H9 (cell line): ENCODE results near the gene RAB11FIP4. TPM values are rescaled to one million over a fixed set of nuclear protein-coding genes. Genes with fewer than 3 reads are reported as not detected.

ENCODE experiments used
- DNase-seq: peaks from one replicate; pipeline ENCODE4 v3.0.0-alpha.2; 2017
- H2AFZ ChIP-seq: one replicate; pipeline ENCODE4 v1.6.1; 2013; ENCODE audit warnings: mild to moderate bottlenecking, low read length, control low read depth, moderate library complexity
- H2AK5ac ChIP-seq: 2 replicates; pipeline ENCODE4 v1.6.1; 2013; ENCODE audit warnings: low read length, control low read depth, mixed read lengths; ENCODE audit not compliant: insufficient read length
- H2BK120ac ChIP-seq: one replicate; pipeline ENCODE4 v1.6.1; 2013; ENCODE audit warnings: low read depth, mild to moderate bottlenecking, low read length, control low read depth, inconsistent platforms; ENCODE audit not compliant: poor library complexity, severe bottlenecking
- H2BK12ac ChIP-seq: 2 replicates; pipeline ENCODE4 v1.6.1; 2013; ENCODE audit warnings: low read length, control low read depth, mixed read lengths, low read depth; ENCODE audit not compliant: insufficient read length
- H2BK15ac ChIP-seq: 2 replicates; pipeline ENCODE4 v1.6.1; 2013; ENCODE audit warnings: low read depth, low read length, control low read depth
- H2BK20ac ChIP-seq: one replicate; pipeline ENCODE4 v1.6.1; 2013; ENCODE audit warnings: low read depth, mild to moderate bottlenecking, low read length, control low read depth, inconsistent platforms; ENCODE audit not compliant: poor library complexity, severe bottlenecking
- H2BK5ac ChIP-seq: 2 replicates; pipeline ENCODE4 v1.6.1; 2013; ENCODE audit warnings: low read length, control low read depth, mixed read lengths; ENCODE audit not compliant: insufficient read length
- H3K14ac ChIP-seq: 2 replicates; pipeline ENCODE4 v1.6.1; 2013; ENCODE audit warnings: low read length, control low read depth; ENCODE audit not compliant: insufficient read depth
- H3K18ac ChIP-seq: 2 replicates; pipeline ENCODE4 v1.6.1; 2013; ENCODE audit warnings: low read depth, mild to moderate bottlenecking, mixed read lengths, low read length, control low read depth; ENCODE audit not compliant: insufficient read length
- H3K23ac ChIP-seq: 2 replicates; pipeline ENCODE4 v1.6.1; 2013; ENCODE audit warnings: low read length, control low read depth, mixed read lengths, low read depth; ENCODE audit not compliant: insufficient read length
- H3K23me2 ChIP-seq: 2 replicates; pipeline ENCODE4 v1.6.1; 2013; ENCODE audit warnings: low read depth, mild to moderate bottlenecking, mixed read lengths, low read length, control low read depth; ENCODE audit not compliant: insufficient read length, poor library complexity, severe bottlenecking
- H3K27ac ChIP-seq: 2 replicates; pipeline ENCODE4 v1.5.1; 2013; ENCODE audit warnings: low read length, control low read depth, mixed read lengths, low read depth; ENCODE audit not compliant: insufficient read length
- H3K27me3 ChIP-seq: 2 replicates; pipeline ENCODE4 v1.6.1; 2013; ENCODE audit warnings: low read length, control low read depth, inconsistent platforms; ENCODE audit not compliant: insufficient read depth
- H3K4ac ChIP-seq: 2 replicates; pipeline ENCODE4 v1.6.1; 2013; ENCODE audit warnings: low read depth, mild to moderate bottlenecking, control low read depth, inconsistent platforms, low read length, moderate library complexity
- H3K4me1 ChIP-seq: 2 replicates; pipeline ENCODE4 v1.6.1; 2013; ENCODE audit warnings: low read length, control low read depth, inconsistent platforms; ENCODE audit not compliant: insufficient read depth
- H3K4me2 ChIP-seq: 2 replicates; pipeline ENCODE4 v1.6.1; 2013; ENCODE audit warnings: low read length, control low read depth, mixed read lengths; ENCODE audit not compliant: insufficient read length, insufficient read depth
- H3K56ac ChIP-seq: 2 replicates; pipeline ENCODE4 v1.6.1; 2013; ENCODE audit warnings: low read depth, mild to moderate bottlenecking, mixed read lengths, low read length, control low read depth; ENCODE audit not compliant: insufficient read length
- H3K79me1 ChIP-seq: 2 replicates; pipeline ENCODE4 v1.6.1; 2013; ENCODE audit warnings: low read depth, mild to moderate bottlenecking, moderate library complexity, low read length, control low read depth, inconsistent platforms; ENCODE audit not compliant: insufficient read depth, poor library complexity, severe bottlenecking
- H3K79me2 ChIP-seq: 2 replicates; pipeline ENCODE4 v1.6.1; 2013; ENCODE audit warnings: low read length, control low read depth, inconsistent platforms; ENCODE audit not compliant: insufficient read depth
- H3K9ac ChIP-seq: 2 replicates; pipeline ENCODE4 v1.6.1; 2013; ENCODE audit warnings: low read length, control low read depth, mixed read lengths; ENCODE audit not compliant: insufficient read length; ENCODE audit errors: extremely low read depth
- H3K9me3 ChIP-seq: one replicate; pipeline ENCODE4 v1.6.1; 2013; ENCODE audit warnings: low read depth, low read length, inconsistent platforms; ENCODE audit not compliant: control insufficient read depth
- H3T11ph ChIP-seq: one replicate; pipeline ENCODE4 v1.6.1; 2013; ENCODE audit warnings: mild to moderate bottlenecking, low read length, control low read depth, inconsistent platforms
- H4K20me1 ChIP-seq: one replicate; pipeline ENCODE4 v1.6.1; 2013; ENCODE audit not compliant: control insufficient read depth, insufficient read length, insufficient read depth
- H4K5ac ChIP-seq: 2 replicates; pipeline ENCODE4 v1.6.1; 2013; ENCODE audit warnings: low read depth, mild to moderate bottlenecking, mixed read lengths, low read length, control low read depth; ENCODE audit not compliant: insufficient read length
- H4K8ac ChIP-seq: replicated peaks from 2 replicates; pipeline ENCODE4 v1.6.1; 2013; ENCODE audit warnings: low read length, control low read depth, mixed read lengths, low read depth; ENCODE audit not compliant: insufficient read length
- H4K91ac ChIP-seq: 2 replicates; pipeline ENCODE4 v1.6.1; 2013; ENCODE audit warnings: low read depth, mild to moderate bottlenecking, moderate library complexity, mixed read lengths, low read length, control low read depth; ENCODE audit not compliant: insufficient read length
- H3K27ac Mint-ChIP-seq, 3 experiments: 2 replicates in 2 of 3; 3 replicates in 1 of 3; pipeline ENCODE4 v1.8.0; 2020 to 2021; ENCODE audit warnings: mixed read lengths in 3 of 3, mild to moderate bottlenecking in 1 of 3, moderate library complexity in 1 of 3
- H3K27me3 Mint-ChIP-seq: 2 replicates; pipeline ENCODE4 v1.8.0; 2021; ENCODE audit warnings: low read depth, mild to moderate bottlenecking, moderate library complexity, mixed read lengths
- H3K36me3 Mint-ChIP-seq, 3 experiments: 2 replicates in 2 of 3; 3 replicates in 1 of 3; pipeline ENCODE4 v1.8.0; 2020 to 2021; ENCODE audit warnings: low read depth in 3 of 3, mixed read lengths in 3 of 3; ENCODE audit not compliant: insufficient read depth in 1 of 3
- H3K4me1 Mint-ChIP-seq, 2 experiments: 2 replicates each; pipeline ENCODE4 v1.8.0; 2020; ENCODE audit warnings: mixed read lengths in 2 of 2
- H3K4me3 Mint-ChIP-seq, 2 experiments: 2 replicates in 1 of 2; 3 replicates in 1 of 2; pipeline ENCODE4 v1.8.0; 2020 to 2021; ENCODE audit warnings: mild to moderate bottlenecking in 2 of 2, mixed read lengths in 2 of 2, moderate library complexity in 1 of 2
- H3K9me3 Mint-ChIP-seq, 2 experiments: 2 replicates in 1 of 2; 3 replicates in 1 of 2; pipeline ENCODE4 v1.8.0; 2020; ENCODE audit warnings: mild to moderate bottlenecking in 2 of 2, mixed read lengths in 2 of 2, moderate library complexity in 1 of 2
- WGBS: extraction: QIAGEN DNeasy Blood & Tissue Kit; methylation state at CpG from one replicate; pipeline ENCODE4 v1.1.7; 2013; ENCODE audit warnings: missing lambda C conversion rate, low lambda C conversion rate, mixed read lengths; ENCODE audit not compliant: insufficient read length; ENCODE audit errors: extremely low coverage; 5-methylcytosine and 5-hydroxymethylcytosine counted together
- total RNA-seq: library from RNA; stranded (reverse); gene quantifications from 2 replicates; pipeline ENCODE4 v1.2.1, GENCODE V29; 2021
- TF ChIP-seq, protein P1 (sequence below): fragments of 200-600 bp; sonication (generic); conservative IDR thresholded peaks from 3 replicates; pipeline ENCODE4 v1.8.0; 2021; ENCODE audit warnings: antibody characterized with exemption, mild to moderate bottlenecking

The RAB11FIP4 gene
- total RNA-seq, 1 experiment from 2014 or later = 25.7 TPM

DNA sequence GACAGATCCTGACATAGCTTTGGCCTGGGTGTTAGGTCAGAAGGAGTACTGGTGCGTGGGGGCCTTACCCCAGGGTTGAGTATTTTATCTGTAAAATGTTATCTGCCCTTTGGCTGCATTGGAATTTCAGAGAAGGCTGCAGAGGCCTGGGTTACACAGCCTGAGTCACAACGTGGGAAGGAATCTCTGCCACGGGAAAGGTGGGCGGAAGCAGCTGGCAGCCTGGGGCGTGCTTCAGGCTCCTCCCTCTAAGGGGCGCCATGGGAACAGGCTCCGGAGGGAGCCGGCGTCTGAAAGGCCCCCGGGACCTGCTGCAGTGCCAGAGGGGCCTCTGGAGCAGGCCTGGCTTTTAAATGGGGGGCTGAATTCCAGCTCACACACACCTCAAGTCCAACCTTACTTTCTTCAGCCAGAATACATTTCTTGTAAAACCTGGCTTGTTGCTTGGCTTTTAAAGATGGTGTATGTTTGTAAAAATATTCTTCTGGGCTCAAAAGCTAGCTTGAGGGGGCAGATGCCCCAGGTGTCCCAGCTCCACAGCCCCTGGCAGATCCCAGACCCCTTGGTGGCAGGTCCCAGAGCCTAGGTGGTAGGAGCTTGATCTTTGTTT lies 142.2 kb downstream of the RAB11FIP4 start:
- H3K18ac ChIP-seq = no peak overlapping the region
- DNase-seq = peak; percentile 79
- Mint-ChIP-seq H3K27me3 (no peaks in the 10 kb centered on the region), H3K4me1 (peaks cover 12 to 19% of the 10 kb centered on the region in 2 experiments), H3K9me3 (no peaks in the 10 kb centered on the region), H3K4me3 (no peak overlapping the region), H3K36me3 (peaks cover 7 to 21% (median 19%) of the 10 kb centered on the region in 3 experiments; a peak in 6 of 7 replicates), H3K27ac (peak overlapping the region in 2 of 3 experiments; percentile 54 to 91; a peak in 3 of 7 replicates)
- WGBS = no CpG with 5 or more reads among the region's 10 CpGs
- H2BK120ac ChIP-seq = no peak overlapping the region
- H3K9ac ChIP-seq = no peak overlapping the region
- no peak overlapping the region for H3K27ac ChIP-seq
- H3T11ph ChIP-seq = no peak overlapping the region
- no peak overlapping the region for H2AK5ac ChIP-seq
- no peak overlapping the region for H2AFZ ChIP-seq
- H2BK12ac ChIP-seq = no peak overlapping the region
- H2BK15ac ChIP-seq = no peak overlapping the region
- no peak overlapping the region for H2BK20ac ChIP-seq
- no peak overlapping the region for H3K23ac ChIP-seq
- no peak overlapping the region for H2BK5ac ChIP-seq
- H3K4me1 ChIP-seq = no peaks in the 10 kb centered on the region
- no peak overlapping the region for H3K4me2 ChIP-seq
- H3K23me2 ChIP-seq = no peaks in the 10 kb centered on the region
- peaks cover 2% of the 10 kb centered on the region for H4K20me1 ChIP-seq
- no peak overlapping the region for H3K56ac ChIP-seq
- H3K4ac ChIP-seq = no peak overlapping the region
- no peak overlapping the region for H4K8ac ChIP-seq
- H3K14ac ChIP-seq = no peak overlapping the region
- H4K91ac ChIP-seq = no peak overlapping the region
- H3K79me1 ChIP-seq = no peaks in the 10 kb centered on the region
- H3K27me3 ChIP-seq = no peaks in the 10 kb centered on the region
- no peak overlapping the region for H4K5ac ChIP-seq
- TF ChIP-seq, protein P1, sequence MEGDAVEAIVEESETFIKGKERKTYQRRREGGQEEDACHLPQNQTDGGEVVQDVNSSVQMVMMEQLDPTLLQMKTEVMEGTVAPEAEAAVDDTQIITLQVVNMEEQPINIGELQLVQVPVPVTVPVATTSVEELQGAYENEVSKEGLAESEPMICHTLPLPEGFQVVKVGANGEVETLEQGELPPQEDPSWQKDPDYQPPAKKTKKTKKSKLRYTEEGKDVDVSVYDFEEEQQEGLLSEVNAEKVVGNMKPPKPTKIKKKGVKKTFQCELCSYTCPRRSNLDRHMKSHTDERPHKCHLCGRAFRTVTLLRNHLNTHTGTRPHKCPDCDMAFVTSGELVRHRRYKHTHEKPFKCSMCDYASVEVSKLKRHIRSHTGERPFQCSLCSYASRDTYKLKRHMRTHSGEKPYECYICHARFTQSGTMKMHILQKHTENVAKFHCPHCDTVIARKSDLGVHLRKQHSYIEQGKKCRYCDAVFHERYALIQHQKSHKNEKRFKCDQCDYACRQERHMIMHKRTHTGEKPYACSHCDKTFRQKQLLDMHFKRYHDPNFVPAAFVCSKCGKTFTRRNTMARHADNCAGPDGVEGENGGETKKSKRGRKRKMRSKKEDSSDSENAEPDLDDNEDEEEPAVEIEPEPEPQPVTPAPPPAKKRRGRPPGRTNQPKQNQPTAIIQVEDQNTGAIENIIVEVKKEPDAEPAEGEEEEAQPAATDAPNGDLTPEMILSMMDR = peak; percentile 65
- H3K79me2 ChIP-seq = no peaks in the 10 kb centered on the region
- no peaks in the 10 kb centered on the region for H3K9me3 ChIP-seq
